Activated CD4-positive, alpha-beta T cell treated with anti-CD3 and anti-CD28 coated beads, Interleukin-2, Interleukin-4, amounts not matched to agents 100 ng/mL and 50 ng/mL, durations not matched to agents 16 hours and 8 hours (primary cell): Measurements from ENCODE around the gene RIN3.

Experiments used
- DNase-seq: peaks from one replicate; pipeline ENCODE4 v3.0.0-alpha.2; 2020; ENCODE audit warnings: low spot score

The RIN3 gene

GRCh38 chr14:92575061-92575747 lies 61.6 kb downstream of the RIN3 start:
- no peak for DNase-seq

DNA sequence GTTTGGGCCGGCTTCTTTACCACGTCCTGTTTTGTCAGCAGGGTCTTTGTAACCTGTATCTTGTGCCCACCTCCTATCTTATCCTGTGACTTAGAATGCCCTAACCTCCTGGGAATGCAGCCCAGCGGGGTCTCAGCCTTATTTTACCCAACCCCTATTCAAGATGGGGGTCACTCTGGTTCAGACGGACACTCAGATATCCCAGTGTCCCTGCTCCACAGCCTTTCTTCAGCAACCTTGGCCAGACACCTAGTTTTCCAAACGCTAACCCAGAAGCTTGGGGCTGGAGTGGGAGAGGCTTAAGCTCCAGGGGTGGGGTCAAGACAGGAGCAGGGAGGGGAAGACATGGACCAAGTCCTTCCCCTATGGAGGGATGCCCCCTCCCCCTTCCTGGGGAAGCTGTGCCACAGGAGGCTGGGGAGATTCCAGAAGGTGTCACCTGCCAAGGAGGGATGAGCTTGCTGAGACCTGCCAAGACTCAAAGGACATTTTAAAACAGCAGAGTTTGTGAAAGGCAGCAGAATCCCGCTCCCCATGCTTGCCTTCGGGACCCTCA lies 62.2 kb downstream of the RIN3 start:
- no peak for DNase-seq

DNA sequence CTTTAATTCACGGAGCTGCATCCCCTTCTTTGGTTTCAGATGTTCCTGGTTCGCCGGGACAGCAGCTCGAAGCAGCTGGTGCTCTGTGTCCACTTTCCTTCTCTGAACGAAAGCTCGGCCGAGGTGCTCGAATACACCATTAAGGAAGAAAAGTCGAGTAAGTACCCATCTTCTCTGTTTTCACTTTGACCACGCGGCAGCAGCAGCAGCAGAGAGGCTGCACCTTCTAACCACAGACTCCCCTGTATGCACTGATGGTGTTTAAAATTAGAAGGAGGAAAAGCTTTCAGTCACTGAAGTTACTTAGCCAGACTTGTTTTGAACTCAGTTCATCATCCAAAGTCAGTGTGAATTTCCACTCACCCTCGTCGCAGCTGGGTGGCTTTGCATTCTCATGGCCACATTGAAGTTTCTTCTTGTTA lies 63.8 kb downstream of the RIN3 start:
- peak; percentile 60 for DNase-seq

- no peak for DNase-seq
These were observed 64.9 kb downstream of the RIN3 start for GRCh38 chr14:92578511-92578910.

GRCh38 chr14:92579244-92579936 lies 65.8 kb downstream of the RIN3 start:
- DNase-seq: no peak

DNA sequence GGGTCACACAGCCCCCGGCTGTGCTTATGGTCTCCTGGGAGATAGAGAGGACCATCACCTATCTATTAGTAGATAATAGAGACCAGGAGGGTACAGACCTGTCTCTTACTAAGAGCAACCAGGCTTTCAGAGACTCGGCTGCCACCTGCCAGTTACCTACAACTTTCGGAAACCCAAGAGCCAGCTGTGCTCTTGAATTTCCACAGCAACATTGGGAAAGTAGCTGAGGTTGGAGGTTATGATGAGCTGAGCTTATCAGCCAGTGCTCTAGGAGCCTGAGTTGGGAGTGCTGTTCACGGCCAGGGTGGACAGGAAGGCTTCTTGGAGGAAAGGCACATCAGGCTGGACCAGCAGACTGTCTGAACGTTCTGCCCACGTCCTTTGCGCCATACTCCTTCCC lies 67.6 kb downstream of the RIN3 start:
- DNase-seq: no peak

- DNase-seq: no peak
These were observed 68.5 kb downstream of the RIN3 start for GRCh38 chr14:92581966-92582566.

DNA sequence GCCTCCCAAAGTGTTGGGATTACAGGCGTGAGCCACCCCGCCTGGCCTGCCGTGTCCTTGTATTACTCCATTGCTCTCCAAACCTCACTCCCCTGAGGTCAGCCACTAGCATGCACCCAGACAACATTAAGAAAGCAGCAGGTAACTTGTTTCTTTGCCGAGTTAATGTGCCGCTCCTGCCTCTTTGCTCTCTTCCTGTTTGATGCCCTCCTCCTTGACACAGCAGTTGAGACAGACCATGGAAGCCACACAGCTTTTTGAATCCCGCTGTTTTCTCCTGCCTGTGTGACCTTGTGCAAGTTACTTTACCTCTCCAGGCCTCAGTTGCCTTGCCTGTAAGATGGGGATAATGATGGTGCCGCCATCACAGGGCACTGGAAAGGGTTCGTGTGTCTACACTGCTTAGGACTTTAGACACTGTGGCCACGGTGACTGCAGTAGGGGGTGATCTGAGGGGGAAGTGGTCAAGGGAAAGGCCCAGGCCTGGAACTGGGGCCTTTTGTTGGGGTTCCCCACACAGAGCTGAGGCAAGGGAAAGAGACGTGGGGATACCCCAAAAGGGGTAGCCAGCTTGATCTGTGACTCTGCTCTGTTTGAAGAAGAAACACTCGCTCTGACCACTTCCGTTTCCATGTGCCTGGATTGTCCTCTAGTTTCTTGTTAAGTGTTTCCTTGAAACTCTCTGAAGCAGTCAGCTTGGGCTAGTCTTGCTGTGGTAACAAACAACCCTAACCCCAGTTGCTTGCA lies 69.3 kb downstream of the RIN3 start:
- peak; percentile 39 for DNase-seq

GRCh38 chr14:92584220-92584619 lies 70.6 kb downstream of the RIN3 start:
- no peak for DNase-seq

DNA sequence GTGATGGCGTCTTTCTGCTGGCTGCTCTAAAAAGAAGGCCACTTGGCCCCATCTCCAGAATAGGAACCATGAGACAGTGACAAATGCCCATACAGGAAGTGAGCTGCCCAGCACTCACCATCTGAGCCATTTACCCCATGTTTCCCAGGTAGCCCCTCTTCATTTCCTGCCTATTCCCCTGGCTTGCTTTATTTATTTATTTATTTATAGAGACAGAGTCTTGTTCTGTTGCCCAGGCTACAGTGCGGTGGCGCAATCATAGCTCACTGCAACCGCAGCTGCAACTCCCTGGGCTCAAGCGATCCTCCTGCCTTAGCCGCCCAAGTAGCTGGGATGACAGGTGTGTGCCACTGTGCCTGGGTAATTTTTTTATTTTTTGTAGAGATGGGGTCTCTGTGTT lies 71.2 kb downstream of the RIN3 start:
- DNase-seq: no peak

GRCh38 chr14:92585981-92586937 lies 72.7 kb downstream of the RIN3 start:
- peak; percentile 78 for DNase-seq

DNA sequence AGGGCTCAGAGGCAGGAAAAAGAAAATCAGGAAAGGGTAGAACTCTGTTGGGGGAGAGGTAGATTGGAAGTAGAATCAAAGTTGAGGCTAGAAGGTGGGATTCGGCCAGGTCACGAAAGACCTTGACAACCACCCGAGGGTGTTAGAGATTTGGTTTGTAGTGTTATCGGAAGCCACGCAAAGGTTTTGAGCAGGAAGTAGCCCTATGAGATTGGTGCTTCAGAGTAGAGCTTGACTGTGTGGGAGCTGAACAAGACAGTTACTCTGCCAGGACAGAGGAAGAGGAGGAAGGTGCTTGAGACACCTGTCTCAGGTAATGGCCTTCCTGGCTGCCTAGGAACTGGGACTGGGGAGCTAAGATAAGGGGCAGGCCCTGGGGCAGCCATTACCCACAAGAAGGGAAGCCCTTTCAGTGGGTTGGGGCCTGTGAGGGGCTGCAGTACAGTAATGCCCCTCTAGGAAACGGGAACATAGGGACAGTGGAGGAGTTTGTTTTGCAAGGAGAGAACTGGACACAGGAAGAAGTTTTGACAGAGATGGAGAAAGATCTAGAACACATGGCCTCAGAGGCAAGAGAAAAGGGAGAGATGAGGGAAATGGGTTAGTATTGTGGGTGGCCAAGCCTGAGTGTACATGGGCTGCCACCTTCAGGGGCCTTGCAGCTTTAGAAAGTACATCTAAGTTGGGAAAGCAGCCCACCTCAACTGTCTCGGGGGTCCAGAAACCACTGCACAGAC lies 73.5 kb downstream of the RIN3 start:
- no peak for DNase-seq

DNA sequence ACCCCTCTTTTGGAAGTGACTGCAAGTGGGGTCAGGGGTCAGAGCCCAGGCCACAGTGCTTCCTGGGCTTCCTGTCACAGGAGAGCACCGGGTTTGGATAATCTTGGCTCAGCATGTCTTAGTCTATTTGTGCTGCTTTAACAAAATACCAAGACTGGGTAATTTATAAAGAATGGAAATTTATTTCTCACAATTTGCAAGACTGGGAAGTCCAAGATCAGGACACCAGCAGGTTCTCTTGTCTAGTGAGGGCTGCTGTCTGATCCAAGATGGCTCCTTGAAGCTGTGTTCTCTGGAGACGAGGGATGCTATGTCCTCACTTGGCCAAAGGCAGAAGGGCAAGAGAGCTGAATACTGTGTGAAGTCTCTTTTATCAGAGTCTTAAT lies 74.1 kb downstream of the RIN3 start:
- no peak for DNase-seq

GRCh38 chr14:92589213-92589852 lies 75.8 kb downstream of the RIN3 start:
- no peak for DNase-seq

- no peak for DNase-seq
These were observed 76.6 kb downstream of the RIN3 start for GRCh38 chr14:92590176-92590575.

- DNase-seq: no peak
These were observed 77.4 kb downstream of the RIN3 start for GRCh38 chr14:92590941-92591340.

GRCh38 chr14:92591346-92591745 lies 77.8 kb downstream of the RIN3 start:
- DNase-seq: no peak

GRCh38 chr14:92595267-92595666 lies 81.7 kb downstream of the RIN3 start:
- DNase-seq: no peak

GRCh38 chr14:92596331-92596907 lies 82.8 kb downstream of the RIN3 start:
- DNase-seq: no peak
